ENCODE data around the gene STARD13.

STARD13 gene

DNA sequence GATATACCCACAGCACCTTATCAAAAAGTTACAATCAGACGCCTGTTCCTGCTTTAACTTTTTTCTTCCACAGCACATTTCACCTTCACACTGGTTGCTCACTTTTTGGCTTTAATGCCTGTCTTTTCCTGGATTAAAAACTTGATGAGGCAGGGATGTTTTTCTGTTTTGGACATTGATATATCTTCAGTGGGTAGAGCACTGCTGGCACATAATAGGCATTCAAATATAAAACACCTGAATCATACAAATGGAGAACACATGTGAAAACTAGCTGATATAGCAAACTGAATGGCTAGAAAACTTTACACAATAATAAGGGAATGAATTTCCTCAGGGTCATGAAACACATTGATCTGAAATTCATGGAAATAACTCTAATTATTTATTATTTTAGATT lies 65.6 kb downstream of the STARD13 start:
- Histone ChIP-seq H3K4me3 (ENCODE audit: insufficient read depth, low read length, poor library complexity, severe bottlenecking) (no peak overlapping the region), H3K79me2 (ENCODE audit: insufficient read depth, low read length) (no peaks in the 10 kb centered on the region), H3K9me3 (ENCODE audit: insufficient read depth, low read length) (no peaks in the 10 kb centered on the region), H3K4me2 (ENCODE audit: low read depth, low read length, poor library complexity, severe bottlenecking) (no peak overlapping the region), H3K27ac (ENCODE audit: low read depth, low read length) (no peak overlapping the region), H3K27me3 (ENCODE audit: low read length) (no peaks in the 10 kb centered on the region), H2AFZ (ENCODE audit: low read depth, low read length, severe bottlenecking) (no peak overlapping the region), H3K36me3 (ENCODE audit: low read length) (no peaks in the 10 kb centered on the region), H3F3A (ENCODE audit: insufficient read depth) (no peaks in the 10 kb centered on the region), H3K9ac (ENCODE audit: low read length) (no peak overlapping the region), H3K9me2 (replicated peaks; ENCODE audit: insufficient read depth, low read length) (no peaks in the 10 kb centered on the region), H4K20me1 (ENCODE audit: low read depth, low read length) (no peaks in the 10 kb centered on the region)
- no peak for TF ChIP-seq EZH2phosphoT487 (conservative IDR thresholded peaks at IDR 0.05; ENCODE audit: low read length)
- TF ChIP-seq, protein P1, sequence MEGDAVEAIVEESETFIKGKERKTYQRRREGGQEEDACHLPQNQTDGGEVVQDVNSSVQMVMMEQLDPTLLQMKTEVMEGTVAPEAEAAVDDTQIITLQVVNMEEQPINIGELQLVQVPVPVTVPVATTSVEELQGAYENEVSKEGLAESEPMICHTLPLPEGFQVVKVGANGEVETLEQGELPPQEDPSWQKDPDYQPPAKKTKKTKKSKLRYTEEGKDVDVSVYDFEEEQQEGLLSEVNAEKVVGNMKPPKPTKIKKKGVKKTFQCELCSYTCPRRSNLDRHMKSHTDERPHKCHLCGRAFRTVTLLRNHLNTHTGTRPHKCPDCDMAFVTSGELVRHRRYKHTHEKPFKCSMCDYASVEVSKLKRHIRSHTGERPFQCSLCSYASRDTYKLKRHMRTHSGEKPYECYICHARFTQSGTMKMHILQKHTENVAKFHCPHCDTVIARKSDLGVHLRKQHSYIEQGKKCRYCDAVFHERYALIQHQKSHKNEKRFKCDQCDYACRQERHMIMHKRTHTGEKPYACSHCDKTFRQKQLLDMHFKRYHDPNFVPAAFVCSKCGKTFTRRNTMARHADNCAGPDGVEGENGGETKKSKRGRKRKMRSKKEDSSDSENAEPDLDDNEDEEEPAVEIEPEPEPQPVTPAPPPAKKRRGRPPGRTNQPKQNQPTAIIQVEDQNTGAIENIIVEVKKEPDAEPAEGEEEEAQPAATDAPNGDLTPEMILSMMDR (IDR thresholded peaks at IDR 0.05; ENCODE audit: insufficient read depth, low read length, poor library complexity, severe bottlenecking) = no peak

DNA sequence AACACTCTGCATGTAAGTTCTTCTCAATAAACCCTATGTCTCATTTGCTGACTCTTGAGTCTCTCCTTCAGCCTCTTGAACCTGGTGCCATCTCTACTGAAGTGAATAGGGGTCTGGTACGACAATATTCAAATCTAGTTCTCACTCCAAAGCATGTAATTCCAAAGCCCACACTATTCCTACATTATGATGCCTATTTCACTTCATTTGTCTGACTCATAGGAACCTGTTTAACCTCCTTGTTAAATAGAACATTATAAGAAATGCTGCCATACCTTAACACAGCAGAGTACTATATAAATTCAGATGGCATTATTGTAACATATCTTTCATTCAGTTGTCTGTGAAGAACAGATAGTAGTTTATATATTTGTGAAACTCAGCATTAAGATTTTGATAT lies 67.1 kb downstream of the STARD13 start:
- H2AFZ ChIP-seq (ENCODE audit: low read depth, low read length, severe bottlenecking) = no peak overlapping the region
- H3K4me3 ChIP-seq (ENCODE audit: insufficient read depth, low read length, poor library complexity, severe bottlenecking) = no peak overlapping the region
- no peaks in the 10 kb centered on the region for H3K9me3 ChIP-seq (ENCODE audit: insufficient read depth, low read length)
- H3K9ac ChIP-seq (ENCODE audit: low read length) = no peak overlapping the region
- no peaks in the 10 kb centered on the region for H4K20me1 ChIP-seq (ENCODE audit: low read depth, low read length)
- no peaks in the 10 kb centered on the region for H3F3A ChIP-seq (ENCODE audit: insufficient read depth)
- no peaks in the 10 kb centered on the region for H3K27me3 ChIP-seq (ENCODE audit: low read length)
- no peak overlapping the region for H3K4me2 ChIP-seq (ENCODE audit: low read depth, low read length, poor library complexity, severe bottlenecking)
- H3K79me2 ChIP-seq (ENCODE audit: insufficient read depth, low read length) = no peaks in the 10 kb centered on the region
- H3K36me3 ChIP-seq (ENCODE audit: low read length) = no peaks in the 10 kb centered on the region
- H3K27ac ChIP-seq (ENCODE audit: low read depth, low read length) = no peak overlapping the region
- no peaks in the 10 kb centered on the region for H3K9me2 ChIP-seq (replicated peaks; ENCODE audit: insufficient read depth, low read length)
- no peak for TF ChIP-seq EZH2phosphoT487 (conservative IDR thresholded peaks at IDR 0.05; ENCODE audit: low read length)
- TF ChIP-seq, protein P1 (IDR thresholded peaks at IDR 0.05; ENCODE audit: insufficient read depth, low read length, poor library complexity, severe bottlenecking) = no peak

DNA sequence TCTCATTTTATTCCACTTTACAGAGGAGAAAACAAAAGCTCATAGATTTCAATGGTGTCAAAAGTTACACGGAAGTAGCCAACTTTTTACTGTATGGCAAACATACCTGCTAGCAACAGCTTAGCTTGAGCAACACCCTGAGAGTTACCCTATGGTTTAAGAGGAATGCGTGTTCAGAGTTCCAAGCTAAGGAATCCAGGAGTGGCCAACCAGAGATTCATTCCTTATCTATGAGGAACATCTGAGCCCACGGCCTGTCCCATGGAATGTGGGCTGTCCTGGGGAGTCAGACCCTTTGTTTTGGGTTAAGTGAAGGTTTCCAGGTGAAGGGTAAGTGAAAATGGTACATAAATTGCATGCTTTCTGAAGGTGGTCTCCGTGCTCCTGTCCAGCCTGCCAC lies 67.5 kb downstream of the STARD13 start:
- no peak overlapping the region for H3K9ac ChIP-seq (ENCODE audit: low read length)
- no peaks in the 10 kb centered on the region for H3K79me2 ChIP-seq (ENCODE audit: insufficient read depth, low read length)
- H3K9me2 ChIP-seq (replicated peaks; ENCODE audit: insufficient read depth, low read length) = no peaks in the 10 kb centered on the region
- H3F3A ChIP-seq (ENCODE audit: insufficient read depth) = no peaks in the 10 kb centered on the region
- H3K36me3 ChIP-seq (ENCODE audit: low read length) = no peaks in the 10 kb centered on the region
- H3K4me3 ChIP-seq (ENCODE audit: insufficient read depth, low read length, poor library complexity, severe bottlenecking) = no peak overlapping the region
- TF ChIP-seq, protein P1 (IDR thresholded peaks at IDR 0.05; ENCODE audit: insufficient read depth, low read length, poor library complexity, severe bottlenecking) = no peak
- TF ChIP-seq EZH2phosphoT487 (conservative IDR thresholded peaks at IDR 0.05; ENCODE audit: low read length) = no peak
- no peak overlapping the region for H3K4me2 ChIP-seq (ENCODE audit: low read depth, low read length, poor library complexity, severe bottlenecking)
- H3K9me3 ChIP-seq (ENCODE audit: insufficient read depth, low read length) = no peaks in the 10 kb centered on the region
- H2AFZ ChIP-seq (ENCODE audit: low read depth, low read length, severe bottlenecking) = no peak overlapping the region
- H4K20me1 ChIP-seq (ENCODE audit: low read depth, low read length) = no peaks in the 10 kb centered on the region
- no peak overlapping the region for H3K27ac ChIP-seq (ENCODE audit: low read depth, low read length)
- H3K27me3 ChIP-seq (ENCODE audit: low read length) = no peaks in the 10 kb centered on the region
